ENCODE data around the gene PLA2G4F.
A peak's percentile ranks its signal among the peaks of the same experiment; 100 is the strongest.

PLA2G4F gene

GRCh38 chr15:42137461-42138261, 18.8 kb downstream of the PLA2G4F start:
- DNase-seq (ENCODE audit: low spot score), result peak; percentile 55
- TF ChIP-seq CTCF (IDR thresholded peaks at IDR 0.05; ENCODE audit: extremely low read depth, missing control alignments), result peak; percentile 72

GRCh38 chr15:42136513-42136912, 19.9 kb downstream of the PLA2G4F start:
- TF ChIP-seq CTCF (IDR thresholded peaks at IDR 0.05; ENCODE audit: extremely low read depth, missing control alignments), result no peak
- no peak for DNase-seq (ENCODE audit: low spot score)

DNA sequence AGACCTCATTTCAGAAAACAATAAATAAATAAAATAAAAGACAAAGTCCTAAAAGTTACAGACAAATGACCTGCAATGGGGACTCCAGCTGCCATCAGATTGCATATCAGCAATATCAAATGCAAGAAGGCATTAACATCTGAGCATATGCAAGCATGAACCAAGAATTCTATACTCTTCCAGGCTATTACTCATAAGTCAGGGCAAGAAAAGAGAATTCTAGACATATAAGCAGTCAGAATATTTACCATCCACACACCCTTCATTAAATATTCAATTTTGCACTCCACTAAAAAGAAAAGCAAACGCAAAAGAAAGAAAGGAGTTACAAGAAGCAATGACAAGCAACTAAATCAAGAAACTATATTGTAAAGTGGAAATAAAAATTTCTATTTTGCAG, 21.1 kb downstream of the PLA2G4F start:
- no peak for TF ChIP-seq CTCF (IDR thresholded peaks at IDR 0.05; ENCODE audit: extremely low read depth, missing control alignments)
- no peak for DNase-seq (ENCODE audit: low spot score)

DNA sequence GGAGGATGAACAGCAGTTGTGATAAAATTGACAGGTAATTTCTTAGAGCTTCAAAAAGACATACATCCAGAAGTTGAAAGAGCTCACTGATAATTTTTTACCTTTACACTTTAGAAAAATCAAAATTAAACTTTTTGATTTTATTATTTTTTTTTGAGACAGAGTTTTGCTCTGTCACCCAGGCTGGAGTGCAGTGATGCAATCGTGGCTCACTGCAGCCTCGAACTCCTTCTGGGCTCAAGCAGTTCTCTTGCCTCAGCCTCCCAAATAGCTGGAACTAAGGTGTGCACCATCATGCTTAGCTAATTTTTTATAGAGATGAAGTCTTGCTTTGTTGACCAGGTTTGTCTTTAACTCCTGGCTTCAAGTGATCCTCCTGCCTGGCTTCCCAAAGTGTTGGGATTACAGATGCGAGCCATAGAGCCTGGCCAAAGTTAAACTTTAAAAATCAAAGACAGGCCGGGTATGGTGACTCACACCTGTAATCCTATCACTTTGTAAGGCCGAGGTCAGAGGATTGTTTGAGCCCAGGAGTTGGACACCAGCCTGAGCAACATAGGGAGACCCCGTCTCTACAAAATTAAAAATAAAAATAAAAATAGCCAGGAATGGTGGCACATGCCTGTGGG, 21.7 kb downstream of the PLA2G4F start:
- DNase-seq (ENCODE audit: low spot score), result no peak
- TF ChIP-seq CTCF (IDR thresholded peaks at IDR 0.05; ENCODE audit: extremely low read depth, missing control alignments), result no peak

DNA sequence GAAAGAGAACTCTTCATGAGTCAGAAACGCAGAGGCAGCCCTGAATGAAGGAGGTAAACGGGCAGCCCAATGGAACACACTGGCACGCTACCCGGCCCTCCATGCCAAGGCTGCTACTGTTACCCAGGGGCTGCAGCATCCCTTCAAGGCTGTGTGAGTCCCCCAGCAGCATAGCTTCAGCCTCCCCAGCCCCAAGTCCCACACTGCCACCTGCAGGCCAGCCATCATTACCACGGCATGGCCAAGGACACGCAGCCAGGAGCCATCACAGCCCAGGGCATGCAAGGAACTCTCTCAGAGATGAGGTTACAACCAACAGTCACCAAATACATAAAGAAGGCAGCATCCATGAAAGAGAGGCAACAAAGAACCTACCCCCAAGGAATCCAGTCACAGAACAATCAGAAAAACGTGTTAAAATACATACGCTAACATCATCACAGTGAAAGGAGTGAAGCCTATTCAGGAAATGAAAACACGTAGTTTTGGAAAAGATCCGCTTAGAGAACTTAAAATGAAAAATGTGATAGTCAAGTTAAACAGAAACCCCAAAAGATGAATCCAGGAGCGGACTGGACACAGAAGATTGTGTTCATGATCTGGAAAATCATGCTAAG, 22.4 kb downstream of the PLA2G4F start:
- DNase-seq (ENCODE audit: low spot score), result peak; percentile 61

GRCh38 chr15:42133356-42133755, 23.1 kb downstream of the PLA2G4F start:
- TF ChIP-seq CTCF (IDR thresholded peaks at IDR 0.05; ENCODE audit: extremely low read depth, missing control alignments), result no peak
- DNase-seq (ENCODE audit: low spot score), result no peak

More for the DNA sequence above, 22.4 kb downstream of the PLA2G4F start:
- TF ChIP-seq CTCF (IDR thresholded peaks at IDR 0.05; ENCODE audit: extremely low read depth, missing control alignments), result peak; percentile 76

All from GM20000 (cell line).